HepG2 (cell line): ENCODE results near the gene TLN1. TPM values are rescaled to one million over a fixed set of nuclear protein-coding genes. Genes with fewer than 3 reads are reported as not detected.

Experiments
- ATAC-seq: fragments of 200-7000 bp; cut with Tn5 transposase; 3 replicates; pipeline ENCODE4 v1.9.1; 2020; ENCODE audit warnings: mild to moderate bottlenecking, moderate library complexity
- BruUV-seq: library from RNA; stranded (reverse); fragments of 400-500 nt; replicated peaks from 2 replicates; lab custom pipeline; 2021; lab: Mats Ljungman, UMichigan
- CTCF ChIA-PET: fragments of 300-600 bp; formaldehyde crosslinking; extraction: SDS; loops from one replicate; lab custom pipeline; 2021; ENCODE audit warnings: low total read pairs, inconsistent platforms, low intra/inter-chr PET ratio; lab: Yijun Ruan, JAX
- POLR2A ChIA-PET: fragments of 350-600 bp; sonication (Branson Sonifier 250); formaldehyde crosslinking; loops from one replicate; lab custom pipeline; 2020; ENCODE audit warnings: antibody characterized with exemption, inconsistent platforms; lab: Yijun Ruan, JAX
- DNase-seq: peaks from one replicate; pipeline ENCODE4 v3.0.0-alpha.2; 2015; ENCODE audit warnings: low spot score
- FAIRE-seq: peaks from 3 replicates; lab custom pipeline; 2011; peaks lifted over from hg19 to GRCh38; lab: Jason Lieb, UNC
- H2AFZ ChIP-seq: one replicate; pipeline ENCODE4 v1.6.1; 2011; ENCODE audit warnings: low read length, inconsistent platforms
- H3K27ac ChIP-seq: fragments of 300-600 bp; 3 replicates; pipeline ENCODE4 v1.8.0; 2011; ENCODE audit warnings: mixed run types, mild to moderate bottlenecking, mixed read lengths, low read length, inconsistent platforms; ENCODE audit not compliant: insufficient read depth; ENCODE audit errors: extremely low read length
- H3K27me3 ChIP-seq, 2 experiments: fragments of 200-600 bp in 1 of 2; 2 replicates in 1 of 2; 3 replicates in 1 of 2; pipeline versions ENCODE4 v1.6.0 to v1.8.0; 2011; ENCODE audit warnings: low read length in 2 of 2, mild to moderate bottlenecking in 2 of 2, moderate library complexity in 2 of 2, inconsistent platforms in 1 of 2; ENCODE audit not compliant: insufficient read depth in 2 of 2, control insufficient read depth in 1 of 2
- H3K36me3 ChIP-seq, 2 experiments: fragments of 200-600 bp in 1 of 2; replicated peaks in 1 of 2; 2 replicates in 1 of 2; 3 replicates in 1 of 2; pipeline versions ENCODE4 v1.5.1 to v1.8.0; 2011; ENCODE audit warnings: low read length in 2 of 2, inconsistent platforms in 1 of 2; ENCODE audit not compliant: insufficient read depth in 2 of 2, control insufficient read depth in 1 of 2
- H3K4me1 ChIP-seq: 2 replicates; pipeline ENCODE4 v1.5.1; 2012; ENCODE audit warnings: low read length, inconsistent platforms; ENCODE audit not compliant: insufficient read depth
- H3K4me2 ChIP-seq: 2 replicates; pipeline ENCODE4 v1.6.0; 2011; ENCODE audit warnings: low read depth, low read length, inconsistent platforms
- H3K4me3 ChIP-seq, 3 experiments: fragments of 200-600 bp in 1 of 3; sonication (generic), shearing (Covaris generic) in 1 of 3; replicated peaks in 1 of 3; 2 replicates each; pipeline ENCODE4 v1.5.1; 2011 to 2016; ENCODE audit warnings: low read length in 3 of 3, inconsistent platforms in 2 of 3, low read depth in 2 of 3, mild to moderate bottlenecking in 2 of 3, control low read depth in 1 of 3, mixed read lengths in 1 of 3; ENCODE audit not compliant: insufficient read depth in 1 of 3
- H3K79me2 ChIP-seq: one replicate; pipeline ENCODE4 v1.6.1; 2011; ENCODE audit warnings: low read length, inconsistent platforms; ENCODE audit not compliant: insufficient read depth
- H3K9ac ChIP-seq: 2 replicates; pipeline ENCODE4 v1.6.0; 2011; ENCODE audit warnings: mild to moderate bottlenecking, low read depth, low read length, inconsistent platforms; ENCODE audit not compliant: insufficient read depth
- H3K9me3 ChIP-seq: 2 replicates; pipeline ENCODE4 v1.5.1; 2012; ENCODE audit warnings: mild to moderate bottlenecking, low read length
- H4K20me1 ChIP-seq: 2 replicates; pipeline ENCODE4 v1.6.0; 2011; ENCODE audit warnings: inconsistent platforms, mild to moderate bottlenecking, low read length, moderate library complexity; ENCODE audit not compliant: insufficient read depth
- HMGXB3 ChIP-seq: sonication (generic); formaldehyde crosslinking; IDR thresholded peaks from 2 replicates; pipeline ENCODE4 v1.4.0; 2020; ENCODE audit warnings: missing genetic modification reagents, borderline replicate concordance
- NR3C1 ChIP-seq: sonication (generic); formaldehyde crosslinking; IDR thresholded peaks from 2 replicates; pipeline ENCODE4 v1.4.0; 2020; ENCODE audit warnings: missing genetic modification reagents
- SIN3A ChIP-seq: IDR thresholded peaks from 2 replicates; pipeline ENCODE4 v1.6.1; 2011; ENCODE audit warnings: low read depth, mild to moderate bottlenecking, control low read depth, low read length, borderline replicate concordance
- SIN3B ChIP-seq: fragments of 150-350 bp; IDR thresholded peaks from 2 replicates; pipeline ENCODE4 v1.6.1; 2014; ENCODE audit warnings: low read length
- THAP9 ChIP-seq: sonication (generic); formaldehyde crosslinking; IDR thresholded peaks from 2 replicates; pipeline ENCODE4; 2020; ENCODE audit warnings: missing genetic modification reagents, mild to moderate bottlenecking, borderline replicate concordance
- U2AF1 ChIP-seq: fragments of 200-400 bp; formaldehyde crosslinking; optimal IDR thresholded peaks from 2 replicates; pipeline ENCODE3; 2017; ENCODE audit warnings: mild to moderate bottlenecking, low read depth, low read length
- USF2 ChIP-seq, 2 experiments: sonication (generic) in 1 of 2; formaldehyde crosslinking in 1 of 2; IDR thresholded peaks; 2 replicates each; pipeline versions ENCODE4 v1.5.1 to v1.6.1; 2011 to 2020; ENCODE audit warnings: borderline replicate concordance in 1 of 2, low read depth in 1 of 2, low read length in 1 of 2, mild to moderate bottlenecking in 1 of 2, missing genetic modification reagents in 1 of 2, moderate library complexity in 1 of 2
- ZNF232 ChIP-seq: sonication (generic); formaldehyde crosslinking; IDR thresholded peaks from 2 replicates; pipeline ENCODE4 v1.4.0; 2020; ENCODE audit warnings: missing genetic modification reagents, borderline replicate concordance
- ZNF83 ChIP-seq: sonication (generic); formaldehyde crosslinking; IDR thresholded peaks from 2 replicates; pipeline ENCODE4 v1.4.0; 2020; ENCODE audit warnings: missing genetic modification reagents, mild to moderate bottlenecking, borderline replicate concordance
- WGBS: methylation state at CpG from one replicate; pipeline ENCODE4 v1.1.6; 2017; ENCODE audit warnings: low lambda C conversion rate; 5-methylcytosine and 5-hydroxymethylcytosine counted together
- in situ Hi-C: cut with HindIII; loops from 2 replicates; pipeline ENCODE4 v1.10.0; 2017; ENCODE audit warnings: low pct_unique_long_range_greater_than_20kb; ENCODE audit not compliant: extremely low pct_ligation_motif_present
- intact Hi-C: fragments of 100-400 bp; cut with micrococcal nuclease; formaldehyde crosslinking; loops from one replicate; pipeline ENCODE4 v1.10.0; 2022; ENCODE audit not compliant: unreplicated experiment
- polyA plus RNA-seq, 8 experiments: library from polyadenylated mRNA; depleted of rRNA in 3 of 8; stranded (reverse) in 7 of 8; unstranded in 1 of 8; fragments of >200 nt; fragmentation: Illumina TruSeq in 4 of 8; extraction: Trizol in 4 of 8; gene quantifications; 2 replicates each; pipeline versions ENCODE4 v1.2.1 to v1.2.3, GENCODE V29; 2011 to 2016; ENCODE audit warnings: low read depth in 4 of 8, missing spikeins in 1 of 8, mixed read lengths in 1 of 8; ENCODE audit not compliant: insufficient read depth in 1 of 8
- total RNA-seq, 5 experiments: library from RNA; depleted of rRNA; stranded (reverse); fragments of >200 nt; fragmentation: Illumina TruSeq; extraction: Trizol; gene quantifications; 2 replicates each; pipeline ENCODE4 v1.2.3, GENCODE V29; 2016; ENCODE audit warnings: low read depth in 1 of 5

The TLN1 gene
- total and polyA plus RNA-seq, 2 of the 13 experiments (the other 11 are each of a cell fraction or from before 2014, with no cell fraction given): 35.2 to 51.8 TPM

GRCh38 chr9:35658137-35658967 is 73.6 kb downstream of the TLN1 start, which contains the start of gene CCDC107:
Gene CCDC107, plus strand, starts transcription at chr9:35658292. Its CDS starts 88 bp downstream, at chr9:35658380.
- CTCF ChIA-PET: interaction anchor here (1.7 kb wide), 2 partner anchors 12 to 38 kb away, joined by 8 to 9 read pairs; no protein-coding TSS in a partner anchor
- TF ChIP-seq HMGXB3 (CRISPR knock-in tag) (no peak), U2AF1 (no peak), NR3C1 (CRISPR knock-in tag) (no peak), SIN3A (peak; percentile 21; the same call in 1 of the 2 replicates), USF2 (IDR thresholded peaks at IDR 0.05; ENCODE audit: low read depth, low read length) (no peak), USF2 (CRISPR knock-in tag; IDR thresholded peaks at IDR 0.05; ENCODE audit: borderline replicate concordance) (no peak), ZNF232 (CRISPR knock-in tag) (no peak), THAP9 (CRISPR knock-in tag) (no peak; the same call in 1 of the 2 replicates), ZNF83 (no peak), SIN3B (no peak)

More at GRCh38 chr9:35658137-35658967, 73.6 kb downstream of the TLN1 start, which contains the start of gene CCDC107:
- Histone ChIP-seq H3K27ac (peak within 1 kb of the TSS; percentile 100), H3K9me3 (no peaks in the 10 kb centered on the region), H3K4me3 (peak within 1 kb of the TSS; percentile 66 to 89 (median 85)), H3K4me1 (peaks cover 71% of the 10 kb centered on the region), H3K27me3 (no peaks in the 10 kb centered on the region; a peak in 2 of 5 replicates), H3K79me2 (peaks cover 6% of the 10 kb centered on the region), H3K9ac (peak within 1 kb of the TSS; percentile 98), H3K36me3 (peaks cover 8 to 9% of the 10 kb centered on the region in 2 experiments; a peak in 3 of 5 replicates), H4K20me1 (no peaks in the 10 kb centered on the region), H2AFZ (peak within 1 kb of the TSS; percentile 59), H3K4me2 (peak within 1 kb of the TSS; percentile 82)
- in situ Hi-C loops: loop anchor here (10.0 kb wide), 1 partner anchor 544 kb away; the partner anchor contains the start of gene ATOSB
- under 1% methylated on average over 21 of the region's 67 CpGs for WGBS
- ATAC-seq: peak; percentile 81
- peak; percentile 70 for DNase-seq
- BruUV-seq: TSS peak; percentile 80
- POLR2A ChIA-PET: interaction anchor here (0.7 to 6.3 kb wide), 16 partner anchors 11 to 497 kb away, joined by 3 to 68 read pairs (median 5); partner anchors contain the start of genes CREB3, GBA2, HINT2 and RGP1
- no peak for FAIRE-seq
- intact Hi-C loops: loop anchor here (1.0 kb wide), 3 partner anchors 11 to 91 kb away; partner anchors contain the start of genes CREB3, GBA2, RGP1 and TLN1
